PC-3 (cell line): ENCODE data around the gene ATP5F1E. TPM values are rescaled to one million over a fixed set of nuclear protein-coding genes. Genes with fewer than 3 reads are reported as not detected.

Source experiments
- ATAC-seq: fragments of 200-7000 bp; cut with Tn5 transposase; 2 replicates; pipeline ENCODE4 v1.9.1; 2020; ENCODE audit warnings: mild to moderate bottlenecking, moderate library complexity
- BruUV-seq: library from RNA; stranded (reverse); fragments of 400-500 nt; replicated peaks from 2 replicates; lab custom pipeline; 2021; lab: Mats Ljungman, UMichigan
- CTCF ChIA-PET: fragments of 300-600 bp; sonication (Branson Sonifier 250); formaldehyde crosslinking; loops from one replicate; lab custom pipeline; 2022; ENCODE audit warnings: antibody characterized with exemption; lab: Charles Lee
- POLR2A ChIA-PET: fragments of 300-600 bp; sonication (Branson Sonifier 250); formaldehyde crosslinking; loops from one replicate; lab custom pipeline; 2022; ENCODE audit warnings: antibody characterized with exemption; ENCODE audit not compliant: unreplicated experiment; lab: Charles Lee
- DNase-seq: peaks from one replicate; pipeline ENCODE4 v3.0.0-alpha.2; 2015
- H2AFZ ChIP-seq: fragments of 300-600 bp; sonication (generic); 2 replicates; pipeline ENCODE4 v1.6.0; 2016; ENCODE audit warnings: antibody characterized with exemption, low read length
- H3F3A ChIP-seq: fragments of 300-600 bp; sonication (generic); one replicate; pipeline ENCODE4 v1.6.0; 2017; ENCODE audit warnings: antibody characterized with exemption, low read length, control low read depth, mild to moderate bottlenecking; ENCODE audit not compliant: unreplicated experiment
- H3K27ac ChIP-seq: fragments of 300-600 bp; sonication (generic); 2 replicates; pipeline ENCODE4 v1.5.1; 2016; ENCODE audit warnings: mild to moderate bottlenecking, low read length
- H3K27me3 ChIP-seq: fragments of 300-600 bp; sonication (generic); 2 replicates; pipeline ENCODE4 v1.6.1; 2016; ENCODE audit warnings: low read length, mixed read lengths
- H3K36me3 ChIP-seq: fragments of 300-600 bp; sonication (generic); 2 replicates; pipeline ENCODE4 v1.6.1; 2016; ENCODE audit warnings: low read depth, mixed run types, low read length, mixed read lengths
- H3K4me1 ChIP-seq: fragments of 300-600 bp; sonication (generic); 2 replicates; pipeline ENCODE4 v1.5.1; 2016; ENCODE audit warnings: low read length; ENCODE audit not compliant: insufficient read depth
- H3K4me2 ChIP-seq: fragments of 300-600 bp; sonication (generic); 2 replicates; pipeline ENCODE4 v1.6.0; 2016; ENCODE audit warnings: low read length
- H3K4me3 ChIP-seq: fragments of 300-600 bp; sonication (generic); 2 replicates; pipeline ENCODE4 v1.5.1; 2016; ENCODE audit warnings: mild to moderate bottlenecking, low read length, mixed read lengths
- H3K79me2 ChIP-seq: fragments of 300-600 bp; sonication (generic); 2 replicates; pipeline ENCODE4 v1.6.1; 2017; ENCODE audit warnings: low read length, mixed read lengths
- H3K9ac ChIP-seq: fragments of 300-600 bp; sonication (generic); 2 replicates; pipeline ENCODE4 v1.6.0; 2016; ENCODE audit warnings: mild to moderate bottlenecking, low read length
- H3K9me2 ChIP-seq: fragments of 300-600 bp; sonication (generic); replicated peaks from 2 replicates; pipeline ENCODE4 v1.6.1; 2016; ENCODE audit warnings: mixed run types, low read length, mixed read lengths
- H3K9me3 ChIP-seq: fragments of 300-600 bp; sonication (generic); 2 replicates; pipeline ENCODE4 v1.6.1; 2016; ENCODE audit warnings: low read length, mixed read lengths
- H4K20me1 ChIP-seq: fragments of 300-600 bp; sonication (generic); 2 replicates; pipeline ENCODE4 v1.6.1; 2016; ENCODE audit warnings: low read length, mixed read lengths
- CTCF ChIP-seq: fragments of 300-600 bp; sonication (generic); conservative IDR thresholded peaks from 2 replicates; pipeline ENCODE4 v1.5.1; 2017; ENCODE audit warnings: antibody characterized with exemption, low read depth, mild to moderate bottlenecking, low read length
- EZH2 ChIP-seq: fragments of 300-600 bp; sonication (generic); IDR thresholded peaks from one replicate; pipeline ENCODE4 v1.6.1; 2017; ENCODE audit warnings: antibody characterized with exemption, mild to moderate bottlenecking, low read length; ENCODE audit not compliant: unreplicated experiment
- EZH2phosphoT487 ChIP-seq: fragments of 300-600 bp; sonication (generic); IDR thresholded peaks from 2 replicates; pipeline ENCODE4 v1.6.1; 2018; ENCODE audit warnings: mild to moderate bottlenecking, antibody characterized with exemption, low read length, borderline replicate concordance
- intact Hi-C: fragments of 100-400 bp; cut with micrococcal nuclease; formaldehyde crosslinking; loops from 2 replicates; pipeline ENCODE4 v1.9.0; 2023
- total RNA-seq: library from RNA; depleted of rRNA; stranded (reverse); fragments of >200 nt; gene quantifications from 2 replicates; pipeline ENCODE4 v1.2.3, GENCODE V29; 2014

ATP5F1E gene
- total RNA-seq, 1 experiment from 2014 or later, result 58.5 TPM

DNA sequence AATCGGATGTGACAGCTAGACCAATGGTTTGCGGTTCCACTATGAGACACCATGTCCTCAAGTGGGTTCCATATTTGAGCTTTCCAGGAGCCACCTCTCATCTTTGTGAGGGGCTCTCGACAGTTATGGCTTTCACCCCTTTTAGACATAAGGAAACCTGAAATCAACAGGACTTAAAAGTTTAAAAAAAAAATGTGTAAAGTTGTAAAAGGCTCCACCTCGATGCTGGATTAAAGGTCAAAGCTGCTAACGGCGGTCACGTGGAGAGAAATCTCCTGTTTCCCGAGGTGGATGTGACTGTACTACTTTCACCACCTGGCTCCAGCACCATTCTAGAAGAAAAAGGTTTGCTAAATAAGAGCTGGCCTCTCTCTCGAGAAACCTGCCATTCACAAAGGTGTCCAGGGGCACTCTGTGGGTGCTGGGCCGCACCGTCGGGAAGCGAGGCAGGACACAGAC lies 542 bp downstream of the ATP5F1E start:
- intact Hi-C loops, result loop anchor here (1.0 to 5.0 kb wide), 3 partner anchors 11 to 139 kb away; partner anchors contain the start of gene PRELID3B
- Histone ChIP-seq H4K20me1 (peaks cover 43% of the 10 kb centered on the region), H3K9me2 (no peaks in the 10 kb centered on the region), H3F3A (no peaks in the 10 kb centered on the region), H3K9ac (peak overlapping the region; percentile 95), H3K27me3 (no peaks in the 10 kb centered on the region), H3K36me3 (peaks cover 65% of the 10 kb centered on the region), H3K79me2 (peaks cover 82% of the 10 kb centered on the region), H3K4me1 (peaks cover 54% of the 10 kb centered on the region), H3K27ac (peak overlapping the region; percentile 67), H2AFZ (peak overlapping the region; percentile 78), H3K9me3 (no peaks in the 10 kb centered on the region), H3K4me2 (peak overlapping the region; percentile 86), H3K4me3 (peak overlapping the region; percentile 77)
- no peak for TF ChIP-seq EZH2
- no peak for TF ChIP-seq CTCF
- no peak for TF ChIP-seq EZH2phosphoT487
- no TSS peak for BruUV-seq
- POLR2A ChIA-PET, result no interaction called here
- DNase-seq (peak; percentile 8), ATAC-seq (no peak)
- CTCF ChIA-PET, result interaction anchor here (0.9 kb wide), 1 partner anchor 161 kb away, joined by 5 read pairs; no protein-coding TSS in a partner anchor

- peak overlapping the region; percentile 86 for H3K4me2 ChIP-seq
- H3K4me3 ChIP-seq, result peak overlapping the region; percentile 77
- POLR2A ChIA-PET, result no interaction called here
- DNase-seq, result peak; percentile 55
- peaks cover 65% of the 10 kb centered on the region for H3K36me3 ChIP-seq
- no peak overlapping the region for H2AFZ ChIP-seq
- H3K9me3 ChIP-seq, result no peaks in the 10 kb centered on the region
- CTCF ChIA-PET, result no interaction called here
- H3K4me1 ChIP-seq, result peaks cover 54% of the 10 kb centered on the region
- peak overlapping the region; percentile 95 for H3K9ac ChIP-seq
- TSS peak; percentile 33 for BruUV-seq
- H4K20me1 ChIP-seq, result peaks cover 49% of the 10 kb centered on the region
- no peaks in the 10 kb centered on the region for H3K27me3 ChIP-seq
- H3K79me2 ChIP-seq, result peaks cover 82% of the 10 kb centered on the region
- TF ChIP-seq CTCF (no peak), EZH2 (no peak), EZH2phosphoT487 (no peak)
- intact Hi-C loops, result loop anchor here (5.0 kb wide), 2 partner anchors 39 to 139 kb away; no protein-coding TSS in a partner anchor
- H3K9me2 ChIP-seq, result no peaks in the 10 kb centered on the region
- H3K27ac ChIP-seq, result no peak overlapping the region
- H3F3A ChIP-seq, result no peaks in the 10 kb centered on the region
- ATAC-seq, result no peak
Observed at GRCh38 chr20:59030911-59031563, 1.1 kb downstream of the ATP5F1E start.
